Measurements from ENCODE around the gene POLR3G. TPM values are rescaled to one million over a fixed set of nuclear protein-coding genes. Genes with fewer than 3 reads are reported as not detected.
A peak's percentile ranks its signal among the peaks of the same experiment; 100 is the strongest.

Gene POLR3G
- total and polyA plus RNA-seq, 2 donors from 2014 or later, result 1.0 to 1.5 TPM

DNA sequence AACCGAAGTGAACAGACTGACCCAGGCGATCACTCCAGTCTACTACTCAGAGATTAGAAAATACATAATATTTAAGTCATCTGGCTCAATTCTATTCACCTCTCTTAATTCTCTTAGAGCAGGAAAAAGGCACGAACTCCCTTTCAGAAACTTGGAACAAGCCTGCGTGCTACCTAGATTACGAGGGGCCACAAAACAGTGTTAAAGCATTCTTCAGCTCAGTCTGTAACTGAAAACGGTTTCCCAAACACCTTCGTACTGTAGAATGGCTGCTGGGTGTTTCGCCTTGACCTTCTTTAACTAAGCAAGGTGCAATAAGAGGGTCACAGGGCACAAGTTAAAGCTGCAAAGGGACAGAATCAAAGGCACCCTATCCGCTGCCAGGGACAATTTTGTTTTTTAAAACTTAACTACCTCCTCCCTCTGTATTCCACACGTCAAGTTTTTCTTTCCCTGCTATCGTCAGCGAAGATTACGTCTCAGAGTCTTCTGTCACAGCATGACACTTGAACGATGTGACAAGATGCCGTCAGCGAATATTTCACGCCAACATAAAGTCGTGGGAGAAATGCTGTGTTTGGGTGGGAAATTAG, 54.0 kb downstream of the POLR3G start:
- FAIRE-seq, result no peak
- Histone ChIP-seq H3K9me3 (ENCODE audit: control insufficient read depth in 2 of 3, insufficient read depth in 1 of 3, low read length in 3 of 3) (no peaks in the 10 kb centered on the region), H3K9ac (ENCODE audit: low read length in 3 of 3) (peak overlapping the region; percentile 93 to 99 (median 93)), H3K4me3 (ENCODE audit: low read length in 3 of 3) (peak overlapping the region; percentile 85 to 99 (median 99)), H3K4me1 (ENCODE audit: control insufficient read depth in 2 of 3, insufficient read depth in 2 of 3, low read depth in 1 of 3, low read length in 3 of 3) (peaks cover 2 to 4% (median 2%) of the 10 kb centered on the region in 3 donors), H3K27ac (ENCODE audit: low read depth in 2 of 2, low read length in 2 of 2) (peak overlapping the region; percentile 94 to 98), H3K27me3 (ENCODE audit: control insufficient read depth, insufficient read depth, low read length) (no peaks in the 10 kb centered on the region), H3K36me3 (ENCODE audit: control insufficient read depth in 2 of 3, insufficient read depth in 3 of 3, low read length in 3 of 3) (peaks cover 0 to 6% (median 0%) of the 10 kb centered on the region in 3 donors)
- intact Hi-C loops (cut with DNase I), result no loop called here
- peak in 4 of 5 donors; percentile 24 to 61 (median 47) for DNase-seq
- TF ChIP-seq, protein P1, sequence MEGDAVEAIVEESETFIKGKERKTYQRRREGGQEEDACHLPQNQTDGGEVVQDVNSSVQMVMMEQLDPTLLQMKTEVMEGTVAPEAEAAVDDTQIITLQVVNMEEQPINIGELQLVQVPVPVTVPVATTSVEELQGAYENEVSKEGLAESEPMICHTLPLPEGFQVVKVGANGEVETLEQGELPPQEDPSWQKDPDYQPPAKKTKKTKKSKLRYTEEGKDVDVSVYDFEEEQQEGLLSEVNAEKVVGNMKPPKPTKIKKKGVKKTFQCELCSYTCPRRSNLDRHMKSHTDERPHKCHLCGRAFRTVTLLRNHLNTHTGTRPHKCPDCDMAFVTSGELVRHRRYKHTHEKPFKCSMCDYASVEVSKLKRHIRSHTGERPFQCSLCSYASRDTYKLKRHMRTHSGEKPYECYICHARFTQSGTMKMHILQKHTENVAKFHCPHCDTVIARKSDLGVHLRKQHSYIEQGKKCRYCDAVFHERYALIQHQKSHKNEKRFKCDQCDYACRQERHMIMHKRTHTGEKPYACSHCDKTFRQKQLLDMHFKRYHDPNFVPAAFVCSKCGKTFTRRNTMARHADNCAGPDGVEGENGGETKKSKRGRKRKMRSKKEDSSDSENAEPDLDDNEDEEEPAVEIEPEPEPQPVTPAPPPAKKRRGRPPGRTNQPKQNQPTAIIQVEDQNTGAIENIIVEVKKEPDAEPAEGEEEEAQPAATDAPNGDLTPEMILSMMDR (IDR thresholded peaks at IDR 0.05; ENCODE audit: borderline replicate concordance, extremely low read depth, insufficient read depth), result no peak

DNA sequence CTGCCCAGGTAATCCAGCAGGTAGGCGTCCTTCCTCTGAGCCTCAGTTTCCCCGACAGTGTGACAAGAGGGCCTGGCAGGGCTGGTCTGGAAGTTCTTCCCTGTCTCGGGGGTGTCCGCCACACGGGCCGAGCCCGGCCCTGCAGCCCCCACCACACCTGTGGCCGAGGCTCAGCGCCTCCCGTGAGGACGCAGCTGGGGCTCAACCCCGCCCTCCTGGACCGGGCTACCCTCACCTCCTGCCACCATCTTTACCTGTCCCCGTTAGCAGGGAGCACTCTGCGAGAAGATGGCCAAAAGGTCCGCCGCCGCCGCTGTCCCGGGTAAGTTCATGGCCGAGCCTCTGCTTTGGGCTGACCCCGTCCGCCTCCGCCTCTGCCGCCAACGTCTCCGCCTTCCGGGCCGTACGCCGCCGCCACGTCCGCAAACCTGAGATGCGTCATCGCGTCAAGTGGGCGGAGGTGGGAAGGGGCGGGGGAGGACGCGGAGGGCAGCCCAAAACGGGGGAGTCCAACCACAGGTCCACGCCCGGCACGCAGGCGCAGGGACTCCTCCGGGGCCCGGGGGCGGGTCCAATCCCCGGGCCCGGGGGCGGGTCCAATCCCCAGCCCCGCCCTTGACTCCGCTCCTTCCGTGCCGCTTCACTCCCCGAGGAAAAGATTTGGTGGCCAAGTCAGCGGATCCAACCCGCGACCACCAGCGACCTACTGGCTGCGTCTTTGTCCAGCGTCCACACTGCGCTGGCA, 54.7 kb downstream of the POLR3G start, which contains the start of gene LYSMD3:
Gene LYSMD3 (minus strand): TSS at position 391 of the 745 bp plus-strand sequence. CDS start 4,295 bp downstream, outside the sequence.
- Histone ChIP-seq H3K4me3 (ENCODE audit: low read length in 3 of 3) (peak within 1 kb of the TSS; percentile 99), H3K9me3 (ENCODE audit: control insufficient read depth in 2 of 3, insufficient read depth in 1 of 3, low read length in 3 of 3) (no peaks in the 10 kb centered on the region), H3K9ac (ENCODE audit: low read length in 3 of 3) (peak within 1 kb of the TSS; percentile 93 to 99 (median 97)), H3K36me3 (ENCODE audit: control insufficient read depth in 2 of 3, insufficient read depth in 3 of 3, low read length in 3 of 3) (no peaks in the 10 kb centered on the region), H3K27ac (ENCODE audit: low read depth in 2 of 2, low read length in 2 of 2) (peak within 1 kb of the TSS; percentile 94 to 98), H3K4me1 (ENCODE audit: control insufficient read depth in 2 of 3, insufficient read depth in 2 of 3, low read depth in 1 of 3, low read length in 3 of 3) (peaks cover 2 to 4% (median 2%) of the 10 kb centered on the region in 3 donors), H3K27me3 (ENCODE audit: control insufficient read depth, insufficient read depth, low read length) (no peaks in the 10 kb centered on the region)
- intact Hi-C loops (cut with DNase I), result no loop called here
- FAIRE-seq, result no peak
- TF ChIP-seq, protein P1 (IDR thresholded peaks at IDR 0.05; ENCODE audit: borderline replicate concordance, extremely low read depth, insufficient read depth), result no peak
- peak; percentile 97 to 100 (median 98) for DNase-seq

DNA sequence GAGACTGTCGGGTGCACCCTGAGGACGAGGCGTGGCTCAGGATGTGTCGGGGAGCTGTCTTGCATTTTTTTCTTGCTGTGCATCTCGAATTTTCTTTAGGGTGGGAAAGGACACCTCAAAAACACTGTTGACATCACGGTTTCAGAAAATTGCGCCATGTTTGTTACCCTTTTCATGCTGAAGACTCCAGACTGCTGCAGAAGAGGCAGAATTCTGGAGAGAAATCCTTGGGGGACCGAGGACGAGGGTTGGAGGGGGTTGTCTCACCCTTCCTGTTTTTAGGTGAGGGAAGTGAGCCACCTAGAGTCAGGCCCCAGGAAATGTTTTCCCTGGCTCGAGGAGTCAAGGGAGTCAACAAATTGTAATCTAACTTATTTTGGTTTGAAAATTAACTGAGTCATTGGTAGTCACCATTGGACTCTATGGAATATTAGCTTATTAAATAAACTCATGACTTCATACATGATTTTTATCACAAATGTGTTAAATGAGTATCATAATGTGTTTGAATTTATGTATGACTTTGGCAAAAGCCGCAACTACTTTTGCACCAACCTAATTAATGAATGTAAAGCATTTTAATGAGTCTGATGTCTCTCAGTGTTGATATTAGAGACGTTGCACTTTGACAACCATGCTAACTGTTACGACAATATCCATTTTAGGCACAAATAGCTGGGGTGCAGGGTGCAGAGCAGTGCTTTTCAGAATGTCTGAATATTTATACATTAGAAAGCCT, 55.4 kb downstream of the POLR3G start:
- Histone ChIP-seq H3K9me3 (ENCODE audit: control insufficient read depth in 2 of 3, insufficient read depth in 1 of 3, low read length in 3 of 3) (no peaks in the 10 kb centered on the region), H3K4me3 (ENCODE audit: low read length in 3 of 3) (peak overlapping the region; percentile 95 to 99 (median 99)), H3K27me3 (ENCODE audit: control insufficient read depth, insufficient read depth, low read length) (no peaks in the 10 kb centered on the region), H3K27ac (ENCODE audit: low read depth in 2 of 2, low read length in 2 of 2) (peak overlapping the region; percentile 91 to 94), H3K9ac (ENCODE audit: low read length in 3 of 3) (peak overlapping the region; percentile 77 to 97 (median 84)), H3K4me1 (ENCODE audit: control insufficient read depth in 2 of 3, insufficient read depth in 2 of 3, low read depth in 1 of 3, low read length in 3 of 3) (peaks cover 2 to 4% (median 2%) of the 10 kb centered on the region in 3 donors), H3K36me3 (ENCODE audit: control insufficient read depth in 2 of 3, insufficient read depth in 3 of 3, low read length in 3 of 3) (no peaks in the 10 kb centered on the region)
- peak; percentile 67 for FAIRE-seq
- TF ChIP-seq, protein P1 (IDR thresholded peaks at IDR 0.05; ENCODE audit: borderline replicate concordance, extremely low read depth, insufficient read depth), result peak; percentile 71
- DNase-seq, result peak in 4 of 5 donors; percentile 79 to 91 (median 86)
- intact Hi-C loops (cut with DNase I), result no loop called here

Measured in kidney (tissue), 14 donors.